ENCODE measurements around the gene ZNF276.

Gene ZNF276

GRCh38 chr16:89711601-89712273, 9.6 kb upstream of the ZNF276 start:
- peak; percentile 69 for DNase-seq (ENCODE audit: low spot score)

GRCh38 chr16:89712274-89712781, 9.0 kb upstream of the ZNF276 start:
- no peak for DNase-seq (ENCODE audit: low spot score)

- DNase-seq (ENCODE audit: low spot score) = no peak
These were observed 4.8 kb upstream of the ZNF276 start for GRCh38 chr16:89716493-89716892.

GRCh38 chr16:89716916-89717687, 4.2 kb upstream of the ZNF276 start:
- DNase-seq (ENCODE audit: low spot score) = no peak

GRCh38 chr16:89717688-89718505, 3.4 kb upstream of the ZNF276 start:
- DNase-seq (ENCODE audit: low spot score) = peak; percentile 41

- no peak for DNase-seq (ENCODE audit: low spot score)
These were observed 855 bp upstream of the ZNF276 start for GRCh38 chr16:89720551-89720812.

- DNase-seq (ENCODE audit: low spot score) = peak; percentile 10
These were observed 432 bp downstream of the ZNF276 start for GRCh38 chr16:89721546-89722391.

- peak; percentile 68 for DNase-seq (ENCODE audit: low spot score)
These were observed 1.3 kb downstream of the ZNF276 start for GRCh38 chr16:89722392-89723278.

- peak; percentile 23 for DNase-seq (ENCODE audit: low spot score)
These were observed 2.2 kb downstream of the ZNF276 start for GRCh38 chr16:89723279-89724250.

- DNase-seq (ENCODE audit: low spot score) = no peak
These were observed 6.2 kb downstream of the ZNF276 start for GRCh38 chr16:89727406-89728120.

- no peak for DNase-seq (ENCODE audit: low spot score)
These were observed 8.0 kb downstream of the ZNF276 start for GRCh38 chr16:89729293-89729692.

GRCh38 chr16:89729863-89730593, 8.7 kb downstream of the ZNF276 start:
- DNase-seq (ENCODE audit: low spot score) = no peak

- DNase-seq (ENCODE audit: low spot score) = no peak
These were observed 9.4 kb downstream of the ZNF276 start for GRCh38 chr16:89730610-89731234.

GRCh38 chr16:89732142-89732917, 11.0 kb downstream of the ZNF276 start:
- DNase-seq (ENCODE audit: low spot score) = no peak

- DNase-seq (ENCODE audit: low spot score) = no peak
These were observed 11.5 kb downstream of the ZNF276 start for GRCh38 chr16:89732918-89733242.

GRCh38 chr16:89733322-89733721, 12.0 kb downstream of the ZNF276 start:
- DNase-seq (ENCODE audit: low spot score) = no peak

GRCh38 chr16:89733792-89734191, 12.5 kb downstream of the ZNF276 start:
- no peak for DNase-seq (ENCODE audit: low spot score)

Data from hematopoietic multipotent progenitor cell treated with erythropoietin and hydrocortisone succinate and interleukin-3 and kit ligand, for 15 days (in vitro differentiated cells).